GM20000 (cell line): Measurements from ENCODE around the gene TMEM80.

ENCODE experiments used
- DNase-seq: peaks from one replicate; pipeline ENCODE4 v3.0.0; 2012; ENCODE audit warnings: low spot score
- CTCF ChIP-seq: IDR thresholded peaks from 2 replicates; pipeline ENCODE4 v1.5.1; 2012; ENCODE audit warnings: mild to moderate bottlenecking, control low read depth; ENCODE audit errors: extremely low read depth, missing control alignments

Gene TMEM80

GRCh38 chr11:656866-657265 is 38.8 kb upstream of the TMEM80 start:
- no peak for TF ChIP-seq CTCF
- DNase-seq, result no peak

- DNase-seq, result no peak
- TF ChIP-seq CTCF, result no peak
Measured at GRCh38 chr11:657691-658126, 37.9 kb upstream of the TMEM80 start.

- DNase-seq, result peak; percentile 50
- no peak for TF ChIP-seq CTCF
Measured at GRCh38 chr11:659532-660085, 36.0 kb upstream of the TMEM80 start.

GRCh38 chr11:660281-660680 is 35.3 kb upstream of the TMEM80 start:
- no peak for TF ChIP-seq CTCF

GRCh38 chr11:660681-661444 is 34.8 kb upstream of the TMEM80 start:
- TF ChIP-seq CTCF, result no peak
- no peak for DNase-seq

More at GRCh38 chr11:660281-660680, 35.3 kb upstream of the TMEM80 start:
- DNase-seq, result no peak

GRCh38 chr11:662689-663274 is 32.8 kb upstream of the TMEM80 start:
- peak; percentile 53 for TF ChIP-seq CTCF
- DNase-seq, result peak; percentile 84

- no peak for TF ChIP-seq CTCF
- DNase-seq, result no peak
Measured at GRCh38 chr11:665062-665703, 30.4 kb upstream of the TMEM80 start.
